A673 (cell line): ENCODE measurements around the gene BEST1.
"Not testable (repeated sequence)": the region's sequence is repeated elsewhere in the genome, so short reads cannot be mapped to it uniquely, and the experiment has no call there.

Experiments
- EZH2 ChIP-seq: fragments of 200-600 bp; sonication (generic); IDR thresholded peaks from 2 replicates; pipeline ENCODE4 v1.6.1; 2017; ENCODE audit warnings: borderline replicate concordance, low read depth, mild to moderate bottlenecking, mixed read lengths, antibody characterized with exemption, low read length; ENCODE audit not compliant: poor library complexity, severe bottlenecking
- TF ChIP-seq, protein P1 (sequence below): fragments of 300-800, 200-600 bp; sonication (generic); conservative IDR thresholded peaks from 2 replicates; pipeline ENCODE4 v1.5.1; 2017; ENCODE audit warnings: low read depth, mild to moderate bottlenecking, antibody characterized with exemption, low read length, moderate library complexity, mixed read lengths

DNA sequence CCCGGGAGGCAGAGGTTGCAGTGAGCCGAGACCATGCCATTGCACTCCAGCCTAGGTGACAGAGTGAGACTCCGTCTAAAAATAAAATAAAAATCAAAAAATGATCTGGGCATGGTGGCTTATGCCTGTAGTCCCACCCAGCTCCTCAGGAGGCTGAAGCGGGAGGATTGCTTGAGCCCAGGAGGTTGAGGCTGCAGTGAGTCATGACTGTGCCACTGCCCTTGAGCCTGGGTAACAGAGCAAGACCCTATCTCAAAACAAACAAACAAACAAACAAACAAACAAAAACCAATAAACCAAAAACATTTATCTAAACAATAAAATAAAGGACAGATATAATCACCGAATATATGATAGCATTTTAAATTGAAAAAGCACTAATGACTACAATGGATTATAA is 3.5 kb downstream of the BEST1 start:
- TF ChIP-seq, protein P1, sequence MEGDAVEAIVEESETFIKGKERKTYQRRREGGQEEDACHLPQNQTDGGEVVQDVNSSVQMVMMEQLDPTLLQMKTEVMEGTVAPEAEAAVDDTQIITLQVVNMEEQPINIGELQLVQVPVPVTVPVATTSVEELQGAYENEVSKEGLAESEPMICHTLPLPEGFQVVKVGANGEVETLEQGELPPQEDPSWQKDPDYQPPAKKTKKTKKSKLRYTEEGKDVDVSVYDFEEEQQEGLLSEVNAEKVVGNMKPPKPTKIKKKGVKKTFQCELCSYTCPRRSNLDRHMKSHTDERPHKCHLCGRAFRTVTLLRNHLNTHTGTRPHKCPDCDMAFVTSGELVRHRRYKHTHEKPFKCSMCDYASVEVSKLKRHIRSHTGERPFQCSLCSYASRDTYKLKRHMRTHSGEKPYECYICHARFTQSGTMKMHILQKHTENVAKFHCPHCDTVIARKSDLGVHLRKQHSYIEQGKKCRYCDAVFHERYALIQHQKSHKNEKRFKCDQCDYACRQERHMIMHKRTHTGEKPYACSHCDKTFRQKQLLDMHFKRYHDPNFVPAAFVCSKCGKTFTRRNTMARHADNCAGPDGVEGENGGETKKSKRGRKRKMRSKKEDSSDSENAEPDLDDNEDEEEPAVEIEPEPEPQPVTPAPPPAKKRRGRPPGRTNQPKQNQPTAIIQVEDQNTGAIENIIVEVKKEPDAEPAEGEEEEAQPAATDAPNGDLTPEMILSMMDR = not testable (repeated sequence)
- TF ChIP-seq EZH2 = not testable (repeated sequence)
